HepG2 (cell line): Measurements from ENCODE around the gene POLE. TPM values are rescaled to one million over a fixed set of nuclear protein-coding genes. Genes with fewer than 3 reads are reported as not detected.

Experiments used
- ATAC-seq: fragments of 200-7000 bp; cut with Tn5 transposase; 3 replicates; pipeline ENCODE4 v1.9.1; 2020; ENCODE audit warnings: mild to moderate bottlenecking, moderate library complexity
- BruUV-seq: library from RNA; stranded (reverse); fragments of 400-500 nt; replicated peaks from 2 replicates; lab custom pipeline; 2021; lab: Mats Ljungman, UMichigan
- CTCF ChIA-PET: fragments of 300-600 bp; formaldehyde crosslinking; extraction: SDS; loops from one replicate; lab custom pipeline; 2021; ENCODE audit warnings: low total read pairs, inconsistent platforms, low intra/inter-chr PET ratio; lab: Yijun Ruan, JAX
- POLR2A ChIA-PET: fragments of 350-600 bp; sonication (Branson Sonifier 250); formaldehyde crosslinking; loops from one replicate; lab custom pipeline; 2020; ENCODE audit warnings: antibody characterized with exemption, inconsistent platforms; lab: Yijun Ruan, JAX
- DNase-seq: peaks from one replicate; pipeline ENCODE4 v3.0.0-alpha.2; 2015; ENCODE audit warnings: low spot score
- FAIRE-seq: peaks from 3 replicates; lab custom pipeline; 2011; peaks lifted over from hg19 to GRCh38; lab: Jason Lieb, UNC
- H2AFZ ChIP-seq: one replicate; pipeline ENCODE4 v1.6.1; 2011; ENCODE audit warnings: low read length, inconsistent platforms
- H3K27ac ChIP-seq: fragments of 300-600 bp; 3 replicates; pipeline ENCODE4 v1.8.0; 2011; ENCODE audit warnings: mixed run types, mild to moderate bottlenecking, mixed read lengths, low read length, inconsistent platforms; ENCODE audit not compliant: insufficient read depth; ENCODE audit errors: extremely low read length
- H3K27me3 ChIP-seq, 2 experiments: fragments of 200-600 bp in 1 of 2; 2 replicates in 1 of 2; 3 replicates in 1 of 2; pipeline versions ENCODE4 v1.6.0 to v1.8.0; 2011; ENCODE audit warnings: low read length in 2 of 2, mild to moderate bottlenecking in 2 of 2, moderate library complexity in 2 of 2, inconsistent platforms in 1 of 2; ENCODE audit not compliant: insufficient read depth in 2 of 2, control insufficient read depth in 1 of 2
- H3K36me3 ChIP-seq, 2 experiments: fragments of 200-600 bp in 1 of 2; replicated peaks in 1 of 2; 2 replicates in 1 of 2; 3 replicates in 1 of 2; pipeline versions ENCODE4 v1.5.1 to v1.8.0; 2011; ENCODE audit warnings: low read length in 2 of 2, inconsistent platforms in 1 of 2; ENCODE audit not compliant: insufficient read depth in 2 of 2, control insufficient read depth in 1 of 2
- H3K4me1 ChIP-seq: 2 replicates; pipeline ENCODE4 v1.5.1; 2012; ENCODE audit warnings: low read length, inconsistent platforms; ENCODE audit not compliant: insufficient read depth
- H3K4me2 ChIP-seq: 2 replicates; pipeline ENCODE4 v1.6.0; 2011; ENCODE audit warnings: low read depth, low read length, inconsistent platforms
- H3K4me3 ChIP-seq, 3 experiments: fragments of 200-600 bp in 1 of 3; sonication (generic), shearing (Covaris generic) in 1 of 3; replicated peaks in 1 of 3; 2 replicates each; pipeline ENCODE4 v1.5.1; 2011 to 2016; ENCODE audit warnings: low read length in 3 of 3, inconsistent platforms in 2 of 3, low read depth in 2 of 3, mild to moderate bottlenecking in 2 of 3, control low read depth in 1 of 3, mixed read lengths in 1 of 3; ENCODE audit not compliant: insufficient read depth in 1 of 3
- H3K79me2 ChIP-seq: one replicate; pipeline ENCODE4 v1.6.1; 2011; ENCODE audit warnings: low read length, inconsistent platforms; ENCODE audit not compliant: insufficient read depth
- H3K9ac ChIP-seq: 2 replicates; pipeline ENCODE4 v1.6.0; 2011; ENCODE audit warnings: mild to moderate bottlenecking, low read depth, low read length, inconsistent platforms; ENCODE audit not compliant: insufficient read depth
- H3K9me3 ChIP-seq: 2 replicates; pipeline ENCODE4 v1.5.1; 2012; ENCODE audit warnings: mild to moderate bottlenecking, low read length
- H4K20me1 ChIP-seq: 2 replicates; pipeline ENCODE4 v1.6.0; 2011; ENCODE audit warnings: inconsistent platforms, mild to moderate bottlenecking, low read length, moderate library complexity; ENCODE audit not compliant: insufficient read depth
- AGO2 ChIP-seq: fragments of 200-400 bp; formaldehyde crosslinking; optimal IDR thresholded peaks from 2 replicates; pipeline ENCODE3; 2017; ENCODE audit warnings: mild to moderate bottlenecking, low read depth, low read length, moderate library complexity
- KDM4B ChIP-seq: sonication (generic); formaldehyde crosslinking; IDR thresholded peaks from 2 replicates; pipeline ENCODE4 v1.4.0; 2020; ENCODE audit warnings: missing genetic modification reagents
- MTF1 ChIP-seq: sonication (generic); formaldehyde crosslinking; IDR thresholded peaks from 2 replicates; pipeline ENCODE4 v1.5.0; 2020; ENCODE audit warnings: missing genetic modification reagents
- NFRKB ChIP-seq: fragments of 450-650 bp; IDR thresholded peaks from 2 replicates; pipeline ENCODE4 v1.6.1; 2017
- NR2F2 ChIP-seq: IDR thresholded peaks from 2 replicates; pipeline ENCODE4 v1.6.1; 2012; ENCODE audit warnings: low read depth, inconsistent platforms, borderline replicate concordance
- RBFOX2 ChIP-seq: fragments of 200-400 bp; formaldehyde crosslinking; IDR thresholded peaks from 2 replicates; pipeline ENCODE4 v1.6.1; 2017; ENCODE audit warnings: low read depth, mild to moderate bottlenecking, low read length
- SRF ChIP-seq: IDR thresholded peaks from 2 replicates; pipeline ENCODE4 v1.6.1; 2011; ENCODE audit warnings: mild to moderate bottlenecking, low read depth, low read length, moderate library complexity
- THYN1 ChIP-seq: sonication (generic); formaldehyde crosslinking; IDR thresholded peaks from 2 replicates; pipeline ENCODE4 v1.8.1; 2023; ENCODE audit warnings: low read depth, mild to moderate bottlenecking, moderate library complexity, missing genetic modification reagents, borderline replicate concordance
- TP53 ChIP-seq: sonication (generic); formaldehyde crosslinking; conservative IDR thresholded peaks from 2 replicates; pipeline ENCODE4 v1.4.0; 2020; ENCODE audit warnings: missing genetic modification reagents
- ZNF33A ChIP-seq: sonication (generic); formaldehyde crosslinking; IDR thresholded peaks from 2 replicates; pipeline ENCODE4 v1.5.1; 2020; ENCODE audit warnings: missing genetic modification reagents, mild to moderate bottlenecking, moderate library complexity, borderline replicate concordance
- ZNF34 ChIP-seq: sonication (generic); formaldehyde crosslinking; IDR thresholded peaks from 2 replicates; pipeline ENCODE4 v1.4.0; 2020; ENCODE audit warnings: mild to moderate bottlenecking, missing genetic modification reagents, borderline replicate concordance
- ZNF343 ChIP-seq: sonication (generic); formaldehyde crosslinking; IDR thresholded peaks from 2 replicates; pipeline ENCODE4 v1.4.0; 2020; ENCODE audit warnings: mild to moderate bottlenecking, missing genetic modification reagents
- ZNF383 ChIP-seq: sonication (generic); formaldehyde crosslinking; IDR thresholded peaks from 2 replicates; pipeline ENCODE4 v1.4.0; 2020; ENCODE audit warnings: missing genetic modification reagents, mild to moderate bottlenecking, borderline replicate concordance
- WGBS: methylation state at CpG from one replicate; pipeline ENCODE4 v1.1.6; 2017; ENCODE audit warnings: low lambda C conversion rate; 5-methylcytosine and 5-hydroxymethylcytosine counted together
- in situ Hi-C: cut with HindIII; loops from 2 replicates; pipeline ENCODE4 v1.10.0; 2017; ENCODE audit warnings: low pct_unique_long_range_greater_than_20kb; ENCODE audit not compliant: extremely low pct_ligation_motif_present
- intact Hi-C: fragments of 100-400 bp; cut with micrococcal nuclease; formaldehyde crosslinking; loops from one replicate; pipeline ENCODE4 v1.10.0; 2022; ENCODE audit not compliant: unreplicated experiment
- polyA plus RNA-seq, 8 experiments: library from polyadenylated mRNA; depleted of rRNA in 3 of 8; stranded (reverse) in 7 of 8; unstranded in 1 of 8; fragments of >200 nt; fragmentation: Illumina TruSeq in 4 of 8; extraction: Trizol in 4 of 8; gene quantifications; 2 replicates each; pipeline versions ENCODE4 v1.2.1 to v1.2.3, GENCODE V29; 2011 to 2016; ENCODE audit warnings: low read depth in 4 of 8, missing spikeins in 1 of 8, mixed read lengths in 1 of 8; ENCODE audit not compliant: insufficient read depth in 1 of 8
- total RNA-seq, 5 experiments: library from RNA; depleted of rRNA; stranded (reverse); fragments of >200 nt; fragmentation: Illumina TruSeq; extraction: Trizol; gene quantifications; 2 replicates each; pipeline ENCODE4 v1.2.3, GENCODE V29; 2016; ENCODE audit warnings: low read depth in 1 of 5
- TF ChIP-seq, protein P1 (sequence below): sonication (generic); formaldehyde crosslinking; IDR thresholded peaks from 2 replicates; pipeline ENCODE4 v1.4.0; 2020; ENCODE audit warnings: mild to moderate bottlenecking, missing genetic modification reagents
- TF ChIP-seq, protein P2 (sequence below): IDR thresholded peaks from 2 replicates; pipeline ENCODE4 v1.6.1; 2016; ENCODE audit warnings: missing compliant biosample characterization, missing genetic modification reagents, borderline replicate concordance

The POLE gene
- total and polyA plus RNA-seq, 2 of the 13 experiments (the other 11 are each of a cell fraction or from before 2014, with no cell fraction given), result 25.3 to 52.2 TPM

DNA sequence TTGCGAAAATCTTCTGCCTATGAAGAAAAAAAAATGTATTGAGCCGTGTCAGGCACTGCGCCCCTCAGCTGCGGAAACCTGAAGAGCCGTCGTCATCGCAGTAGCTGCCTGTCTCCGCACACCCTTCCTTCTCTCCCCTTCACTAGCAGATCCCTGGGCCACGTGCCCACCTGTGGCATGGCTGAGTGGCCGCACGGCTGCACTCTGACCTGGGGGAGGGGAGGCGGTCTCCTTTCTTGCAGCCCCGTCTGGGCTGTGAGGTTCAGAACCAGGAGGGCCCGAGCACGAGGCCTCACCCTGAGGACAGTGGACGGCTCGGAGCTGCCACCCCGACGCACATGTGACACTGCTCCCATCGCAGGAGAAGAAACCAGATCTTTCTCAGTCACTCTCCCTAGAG lies 48.4 kb upstream of the POLE start:
- Histone ChIP-seq H3K27me3 (no peaks in the 10 kb centered on the region), H3K27ac (no peak overlapping the region), H4K20me1 (no peaks in the 10 kb centered on the region), H3K9me3 (no peaks in the 10 kb centered on the region), H3K36me3 (peaks cover 31 to 74% of the 10 kb centered on the region in 2 experiments; a peak in 4 of 5 replicates), H3K4me2 (no peak overlapping the region), H3K4me3 (no peak overlapping the region), H3K9ac (no peak overlapping the region), H3K79me2 (no peaks in the 10 kb centered on the region), H2AFZ (no peak overlapping the region), H3K4me1 (no peaks in the 10 kb centered on the region)
- CTCF ChIA-PET, result no interaction called here
- ATAC-seq, result no peak
- POLR2A ChIA-PET, result no interaction called here
- no peak for FAIRE-seq
- intact Hi-C loops, result no loop called here
- in situ Hi-C loops, result no loop called here
- no TSS peak for BruUV-seq
- DNase-seq, result no peak
- TF ChIP-seq, protein P1, sequence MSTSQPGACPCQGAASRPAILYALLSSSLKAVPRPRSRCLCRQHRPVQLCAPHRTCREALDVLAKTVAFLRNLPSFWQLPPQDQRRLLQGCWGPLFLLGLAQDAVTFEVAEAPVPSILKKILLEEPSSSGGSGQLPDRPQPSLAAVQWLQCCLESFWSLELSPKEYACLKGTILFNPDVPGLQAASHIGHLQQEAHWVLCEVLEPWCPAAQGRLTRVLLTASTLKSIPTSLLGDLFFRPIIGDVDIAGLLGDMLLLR (CRISPR knock-in tag), result no peak
- TF ChIP-seq NR2F2, result no peak
- TF ChIP-seq ZNF34 (CRISPR knock-in tag), result no peak
- TF ChIP-seq TP53 (CRISPR knock-in tag), result no peak
- 0 out of 2 replicates have a peak, but pooled peaks have one; percentile 22 for TF ChIP-seq RBFOX2
- TF ChIP-seq ZNF343 (CRISPR knock-in tag), result no peak
- TF ChIP-seq, protein P2, sequence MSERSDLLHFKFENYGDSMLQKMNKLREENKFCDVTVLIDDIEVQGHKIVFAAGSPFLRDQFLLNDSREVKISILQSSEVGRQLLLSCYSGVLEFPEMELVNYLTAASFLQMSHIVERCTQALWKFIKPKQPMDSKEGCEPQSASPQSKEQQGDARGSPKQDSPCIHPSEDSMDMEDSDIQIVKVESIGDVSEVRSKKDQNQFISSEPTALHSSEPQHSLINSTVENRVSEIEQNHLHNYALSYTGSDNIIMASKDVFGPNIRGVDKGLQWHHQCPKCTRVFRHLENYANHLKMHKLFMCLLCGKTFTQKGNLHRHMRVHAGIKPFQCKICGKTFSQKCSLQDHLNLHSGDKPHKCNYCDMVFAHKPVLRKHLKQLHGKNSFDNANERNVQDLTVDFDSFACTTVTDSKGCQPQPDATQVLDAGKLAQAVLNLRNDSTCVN (CRISPR knock-in tag), result no peak
- TF ChIP-seq THYN1 (CRISPR knock-in tag), result no peak
- TF ChIP-seq NFRKB, result no peak
- TF ChIP-seq MTF1 (CRISPR knock-in tag), result no peak
- TF ChIP-seq ZNF383 (CRISPR knock-in tag), result no peak
- TF ChIP-seq ZNF33A (CRISPR knock-in tag), result no peak
- TF ChIP-seq AGO2, result peak; percentile 82
- TF ChIP-seq KDM4B, result no peak
- TF ChIP-seq SRF, result no peak
- 98% methylated on average over 13 of the region's 20 CpGs for WGBS
